ENCODE measurements around the gene BAG1. TPM values are rescaled to one million over a fixed set of nuclear protein-coding genes. Genes with fewer than 3 reads are reported as not detected.

The BAG1 gene
- total and polyA plus RNA-seq, 7 experiments from 2014 or later, result 48.6 to 90.5 (median 65.0) TPM

DNA sequence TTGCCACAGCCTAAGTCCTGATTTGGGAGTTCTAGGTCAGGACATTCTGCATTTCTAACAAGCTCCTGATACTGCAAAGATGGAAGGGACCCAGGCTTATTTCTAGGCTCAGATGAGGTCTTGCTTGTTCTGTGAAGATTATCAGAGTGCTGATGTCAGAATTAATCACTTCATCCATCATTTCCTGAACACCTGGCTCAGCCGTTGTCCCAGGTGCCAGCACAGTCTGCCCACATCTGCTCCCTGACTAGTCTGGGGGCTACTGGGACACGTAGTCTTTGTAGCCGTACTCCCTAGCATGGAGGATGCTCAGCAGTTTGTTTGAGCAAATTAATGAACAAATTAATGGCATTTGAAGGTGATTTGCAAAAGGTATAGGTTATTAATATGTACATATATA is 42.5 kb downstream of the BAG1 start:
- Histone ChIP-seq H3K27me3 (ENCODE audit: control insufficient read depth in 2 of 2, insufficient read depth in 2 of 2, low read length in 2 of 2) (no peaks in the 10 kb centered on the region), H3K36me3 (ENCODE audit: control insufficient read depth in 2 of 3, insufficient read depth in 3 of 3, low read length in 3 of 3) (no peaks in the 10 kb centered on the region), H3K9me3 (ENCODE audit: control insufficient read depth in 2 of 3, low read length in 3 of 3) (no peaks in the 10 kb centered on the region), H3K27ac (ENCODE audit: low read depth, low read length) (no peak overlapping the region), H3K4me1 (ENCODE audit: control insufficient read depth in 2 of 2, insufficient read depth in 2 of 2, low read length in 2 of 2) (peaks cover 0 to 3% of the 10 kb centered on the region in 2 donors), H3K4me3 (ENCODE audit: low read length) (no peak overlapping the region)
- Mint-ChIP-seq H3K4me1 (peaks cover 10 to 37% (median 18%) of the 10 kb centered on the region in 7 donors), H3K27ac (no peak overlapping the region), H3K27me3 (peaks cover 0 to 17% (median 0%) of the 10 kb centered on the region in 5 donors), H3K9me3 (no peaks in the 10 kb centered on the region), H3K4me3 (no peak overlapping the region), H3K36me3 (no peaks in the 10 kb centered on the region)
- ChIA-PET POLR2A (no interaction called here), CTCF (no interaction called here)
- intact Hi-C loops (cut with micrococcal nuclease), result no loop called here
- ATAC-seq (no peak), DNase-seq (no peak)

GRCh38 chr9:33221568-33221884 is 43.0 kb downstream of the BAG1 start:
- Mint-ChIP-seq H3K27ac (no peak overlapping the region), H3K9me3 (no peaks in the 10 kb centered on the region), H3K27me3 (peaks cover 0 to 21% (median 0%) of the 10 kb centered on the region in 5 donors), H3K4me3 (no peak overlapping the region), H3K36me3 (no peaks in the 10 kb centered on the region), H3K4me1 (peaks cover 10 to 31% (median 18%) of the 10 kb centered on the region in 7 donors)
- ATAC-seq (no peak), DNase-seq (no peak)
- Histone ChIP-seq H3K27me3 (ENCODE audit: control insufficient read depth in 2 of 2, insufficient read depth in 2 of 2, low read length in 2 of 2) (no peaks in the 10 kb centered on the region), H3K4me1 (ENCODE audit: control insufficient read depth in 2 of 2, insufficient read depth in 2 of 2, low read length in 2 of 2) (peaks cover 0 to 3% of the 10 kb centered on the region in 2 donors), H3K36me3 (ENCODE audit: control insufficient read depth in 2 of 3, insufficient read depth in 3 of 3, low read length in 3 of 3) (no peaks in the 10 kb centered on the region), H3K9me3 (ENCODE audit: control insufficient read depth in 2 of 3, low read length in 3 of 3) (no peaks in the 10 kb centered on the region), H3K4me3 (ENCODE audit: low read length) (no peak overlapping the region), H3K27ac (ENCODE audit: low read depth, low read length) (no peak overlapping the region)
- ChIA-PET POLR2A (no interaction called here), CTCF (no interaction called here)
- intact Hi-C loops (cut with micrococcal nuclease), result no loop called here

DNA sequence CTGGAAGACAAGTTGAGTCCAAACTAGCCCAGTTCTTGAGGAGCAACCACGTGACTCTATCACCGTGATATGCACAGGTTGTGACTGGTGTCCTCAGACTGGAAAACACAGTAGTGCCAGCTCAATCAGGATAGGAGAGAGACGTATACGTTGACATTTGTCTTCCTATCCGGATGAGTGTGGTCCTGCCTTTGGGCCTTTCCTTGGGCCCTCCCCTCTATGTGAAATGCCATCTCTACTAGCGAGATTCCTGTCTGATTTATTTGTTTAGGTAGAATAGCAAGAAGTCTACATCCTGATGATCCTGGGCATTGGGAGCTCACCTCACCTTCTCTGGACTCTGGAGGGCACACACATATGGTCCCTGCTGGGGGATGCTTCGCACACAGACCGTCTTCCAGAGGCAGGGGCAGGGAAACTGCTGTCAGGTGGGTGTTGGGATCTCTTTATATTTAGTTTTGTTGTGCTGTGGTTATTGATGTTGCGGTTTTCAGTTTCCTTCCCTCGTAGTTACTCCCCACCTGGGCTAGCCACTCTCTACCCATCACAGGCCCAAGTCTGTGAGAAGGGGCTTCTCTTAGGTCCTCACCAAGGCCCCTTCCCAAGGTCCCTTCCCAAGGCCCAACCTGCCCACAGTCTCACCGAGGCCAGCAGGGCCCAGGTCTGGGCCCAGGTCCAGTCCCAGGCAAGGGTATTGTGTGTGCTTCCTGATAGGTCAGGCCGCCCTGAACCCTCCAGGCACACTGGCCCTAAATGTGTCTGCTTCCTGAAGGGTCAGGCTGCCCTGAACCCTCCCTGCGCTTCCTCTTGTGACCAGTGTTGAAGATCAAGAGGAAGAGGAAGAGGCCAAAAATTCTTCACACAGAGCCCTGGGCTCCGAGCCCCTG is 43.6 kb downstream of the BAG1 start:
- Mint-ChIP-seq H3K27ac (peak overlapping the region in 1 of 9 donors; percentile 81), H3K36me3 (no peaks in the 10 kb centered on the region), H3K9me3 (no peaks in the 10 kb centered on the region), H3K4me3 (peak overlapping the region in 1 of 10 donors; percentile 26), H3K4me1 (peaks cover 8 to 26% (median 17%) of the 10 kb centered on the region in 7 donors), H3K27me3 (peaks cover 0 to 27% (median 0%) of the 10 kb centered on the region in 5 donors)
- H3K4me1 ChIP-seq (ENCODE audit: control insufficient read depth in 2 of 2, insufficient read depth in 2 of 2, low read length in 2 of 2), result peaks cover 0 to 2% of the 10 kb centered on the region in 2 donors
- H3K27me3 ChIP-seq (ENCODE audit: control insufficient read depth in 2 of 2, insufficient read depth in 2 of 2, low read length in 2 of 2), result no peaks in the 10 kb centered on the region
- peak; percentile 34 for ATAC-seq
- DNase-seq, result no peak
- H3K9me3 ChIP-seq (ENCODE audit: control insufficient read depth in 2 of 3, low read length in 3 of 3), result no peaks in the 10 kb centered on the region
- H3K4me3 ChIP-seq (ENCODE audit: low read length), result no peak overlapping the region
- POLR2A ChIA-PET, result no interaction called here
- H3K27ac ChIP-seq (ENCODE audit: low read depth, low read length), result no peak overlapping the region
- CTCF ChIA-PET, result no interaction called here
- no peaks in the 10 kb centered on the region for H3K36me3 ChIP-seq (ENCODE audit: control insufficient read depth in 2 of 3, insufficient read depth in 3 of 3, low read length in 3 of 3)
- intact Hi-C loops (cut with micrococcal nuclease), result no loop called here

DNA sequence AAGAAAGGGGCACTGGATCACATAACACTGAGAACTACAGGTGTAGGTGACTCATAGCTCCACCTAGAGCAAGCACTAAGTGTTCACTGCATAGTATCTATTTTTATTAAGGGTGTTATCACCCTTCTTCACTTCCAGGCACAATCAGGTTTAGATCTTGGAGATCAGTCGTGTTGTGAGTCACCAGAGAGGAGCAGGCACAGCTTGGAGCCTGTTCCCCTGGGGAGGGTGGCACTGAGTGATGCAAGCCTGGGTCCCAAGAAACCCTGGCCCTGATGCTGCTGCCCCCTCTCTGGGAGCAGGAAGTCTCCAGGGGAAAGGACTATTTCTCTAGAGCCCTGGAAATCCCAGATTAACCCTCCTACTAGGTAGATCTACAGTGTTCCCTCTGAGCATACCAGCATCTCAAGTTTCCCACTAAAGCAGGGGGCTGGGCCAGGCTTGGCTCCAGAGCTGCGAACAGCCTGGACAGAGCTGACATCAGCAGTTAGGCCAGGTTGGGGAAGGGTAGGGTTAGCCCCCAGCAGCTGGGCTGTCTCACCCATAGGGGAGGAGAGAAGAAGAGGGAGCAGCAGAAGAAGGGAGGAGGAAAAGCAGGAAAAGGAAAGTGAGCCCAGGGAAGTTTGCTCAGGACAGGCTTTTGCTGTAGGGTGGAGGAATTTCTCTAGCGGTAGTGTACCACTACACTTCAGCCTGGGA is 52.7 kb downstream of the BAG1 start:
- no peak for DNase-seq
- no peaks in the 10 kb centered on the region for H3K36me3 Mint-ChIP-seq
- H3K27me3 Mint-ChIP-seq, result peaks cover 0 to 21% (median 0%) of the 10 kb centered on the region in 5 donors
- Histone ChIP-seq H3K27ac (ENCODE audit: low read depth, low read length) (no peak overlapping the region), H3K9me3 (ENCODE audit: control insufficient read depth in 2 of 3, low read length in 3 of 3) (no peaks in the 10 kb centered on the region), H3K36me3 (ENCODE audit: control insufficient read depth in 2 of 3, insufficient read depth in 3 of 3, low read length in 3 of 3) (no peaks in the 10 kb centered on the region), H3K27me3 (ENCODE audit: control insufficient read depth in 2 of 2, insufficient read depth in 2 of 2, low read length in 2 of 2) (no peaks in the 10 kb centered on the region), H3K4me1 (ENCODE audit: control insufficient read depth in 2 of 2, insufficient read depth in 2 of 2, low read length in 2 of 2) (no peaks in the 10 kb centered on the region), H3K4me3 (ENCODE audit: low read length) (no peak overlapping the region)
- no peaks in the 10 kb centered on the region for H3K9me3 Mint-ChIP-seq
- no peak overlapping the region for H3K4me3 Mint-ChIP-seq
- no peak overlapping the region for H3K27ac Mint-ChIP-seq
- ChIA-PET POLR2A (interaction anchor here (0.7 kb wide), 1 partner anchor 47 kb away, joined by 3 read pairs; no protein-coding TSS in a partner anchor), CTCF (no interaction called here)
- ATAC-seq, result no peak
- no peaks in the 10 kb centered on the region for H3K4me1 Mint-ChIP-seq
- intact Hi-C loops (cut with micrococcal nuclease), result no loop called here

DNA sequence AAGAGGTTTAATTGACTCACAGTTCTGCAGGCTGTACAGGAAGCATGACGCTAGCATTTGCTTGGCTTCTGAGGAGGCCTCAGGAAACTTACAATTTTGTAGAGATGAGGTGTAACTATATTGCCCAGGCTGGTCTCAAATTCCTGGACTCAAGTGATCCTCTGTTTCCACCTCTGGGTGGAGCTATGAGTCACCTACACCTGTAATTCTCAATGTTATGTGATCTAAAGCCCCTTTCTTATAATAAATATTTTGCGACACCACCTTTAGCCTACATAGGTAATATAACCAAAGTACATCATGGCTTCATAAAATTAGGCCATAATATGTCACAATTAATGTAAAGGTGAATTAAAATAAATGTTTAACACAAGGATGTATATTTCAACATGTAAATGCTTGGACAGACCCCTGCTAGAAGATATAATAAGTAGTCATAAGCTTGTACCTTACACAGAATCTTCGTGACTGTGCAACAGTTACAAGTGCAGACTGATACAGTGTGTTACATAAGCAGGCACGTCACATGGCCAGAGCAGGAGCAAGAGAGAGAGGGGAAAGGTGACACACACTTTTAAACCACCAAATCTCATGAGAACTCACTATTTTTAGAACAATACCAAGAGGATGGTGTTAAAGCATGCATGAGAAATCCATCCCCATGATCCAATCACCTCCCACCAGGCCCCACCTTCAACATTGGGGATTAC is 54.3 kb downstream of the BAG1 start:
- no peaks in the 10 kb centered on the region for H3K36me3 ChIP-seq (ENCODE audit: control insufficient read depth in 2 of 3, insufficient read depth in 3 of 3, low read length in 3 of 3)
- ChIA-PET CTCF (no interaction called here), POLR2A (no interaction called here)
- H3K9me3 ChIP-seq (ENCODE audit: control insufficient read depth in 2 of 3, low read length in 3 of 3), result no peaks in the 10 kb centered on the region
- H3K27me3 Mint-ChIP-seq, result peaks cover 0 to 13% (median 0%) of the 10 kb centered on the region in 5 donors
- peak overlapping the region in 2 of 9 donors; percentile 36 to 79 for H3K27ac Mint-ChIP-seq
- ATAC-seq, result no peak
- DNase-seq, result no peak
- H3K4me1 Mint-ChIP-seq, result no peaks in the 10 kb centered on the region
- no peaks in the 10 kb centered on the region for H3K4me1 ChIP-seq (ENCODE audit: control insufficient read depth in 2 of 2, insufficient read depth in 2 of 2, low read length in 2 of 2)
- no peaks in the 10 kb centered on the region for H3K27me3 ChIP-seq (ENCODE audit: control insufficient read depth in 2 of 2, insufficient read depth in 2 of 2, low read length in 2 of 2)
- intact Hi-C loops (cut with micrococcal nuclease), result no loop called here
- no peaks in the 10 kb centered on the region for H3K9me3 Mint-ChIP-seq
- H3K36me3 Mint-ChIP-seq, result no peaks in the 10 kb centered on the region
- no peak overlapping the region for H3K4me3 ChIP-seq (ENCODE audit: low read length)
- H3K4me3 Mint-ChIP-seq, result no peak overlapping the region
- H3K27ac ChIP-seq (ENCODE audit: low read depth, low read length), result no peak overlapping the region

- Histone ChIP-seq H3K36me3 (ENCODE audit: control insufficient read depth in 2 of 3, insufficient read depth in 3 of 3, low read length in 3 of 3) (no peaks in the 10 kb centered on the region), H3K4me3 (ENCODE audit: low read length) (no peak overlapping the region), H3K4me1 (ENCODE audit: control insufficient read depth in 2 of 2, insufficient read depth in 2 of 2, low read length in 2 of 2) (no peaks in the 10 kb centered on the region), H3K27ac (ENCODE audit: low read depth, low read length) (no peak overlapping the region), H3K9me3 (ENCODE audit: control insufficient read depth in 2 of 3, low read length in 3 of 3) (no peaks in the 10 kb centered on the region), H3K27me3 (ENCODE audit: control insufficient read depth in 2 of 2, insufficient read depth in 2 of 2, low read length in 2 of 2) (no peaks in the 10 kb centered on the region)
- intact Hi-C loops (cut with micrococcal nuclease), result no loop called here
- no peaks in the 10 kb centered on the region for H3K9me3 Mint-ChIP-seq
- ATAC-seq, result no peak
- H3K27me3 Mint-ChIP-seq, result peaks cover 0 to 11% (median 0%) of the 10 kb centered on the region in 5 donors
- no peaks in the 10 kb centered on the region for H3K4me1 Mint-ChIP-seq
- H3K36me3 Mint-ChIP-seq, result no peaks in the 10 kb centered on the region
- no peak for DNase-seq
- CTCF ChIA-PET, result no interaction called here
- no peak overlapping the region for H3K4me3 Mint-ChIP-seq
- peak overlapping the region in 2 of 9 donors; percentile 7 to 69 for H3K27ac Mint-ChIP-seq
- POLR2A ChIA-PET, result no interaction called here
Measured at GRCh38 chr9:33209394-33209793, 55.1 kb downstream of the BAG1 start.
